Coronary artery (tissue), 2 donors: Measurements from ENCODE around the gene RHBDD1.

Experiments
- DNase-seq: peaks from one replicate; pipeline ENCODE4 v3.0.0-alpha.2; 2017; ENCODE audit warnings: low spot score
- H3K27ac ChIP-seq, 2 donors: fragments of 200-600 bp; sonication (generic); one replicate each; pipeline ENCODE4 v1.5.1; 2016 to 2019
- H3K4me3 ChIP-seq: fragments of 200-600 bp; sonication (generic); 2 replicates; pipeline ENCODE4 v1.5.1; 2016; ENCODE audit warnings: mild to moderate bottlenecking, moderate library complexity
- CTCF ChIP-seq: fragments of 200-600 bp; sonication (generic); IDR thresholded peaks from one replicate; pipeline ENCODE4 v1.5.1; 2019; ENCODE audit warnings: antibody characterized with exemption

The RHBDD1 gene

GRCh38 chr2:226885769-226886435, 50.0 kb downstream of the RHBDD1 start:
- no peak for TF ChIP-seq CTCF
- H3K27ac ChIP-seq = no peak overlapping the region
- no peak for DNase-seq
- H3K4me3 ChIP-seq = no peak overlapping the region

- no peak for DNase-seq
- Histone ChIP-seq H3K4me3 (no peak overlapping the region), H3K27ac (no peak overlapping the region)
- TF ChIP-seq CTCF = no peak
These were observed 52.1 kb downstream of the RHBDD1 start for GRCh38 chr2:226887940-226888339.

- Histone ChIP-seq H3K27ac (no peak overlapping the region), H3K4me3 (no peak overlapping the region)
- no peak for TF ChIP-seq CTCF
- no peak for DNase-seq
These were observed 52.6 kb downstream of the RHBDD1 start for GRCh38 chr2:226888378-226888965.

- H3K27ac ChIP-seq = no peak overlapping the region
- no peak for TF ChIP-seq CTCF
- DNase-seq = no peak
- H3K4me3 ChIP-seq = no peak overlapping the region
These were observed 53.1 kb downstream of the RHBDD1 start for GRCh38 chr2:226888971-226889370.

GRCh38 chr2:226890286-226890685, 54.4 kb downstream of the RHBDD1 start:
- TF ChIP-seq CTCF = no peak
- DNase-seq = no peak
- Histone ChIP-seq H3K4me3 (no peak overlapping the region), H3K27ac (no peak overlapping the region)

GRCh38 chr2:226891780-226892590, 56.1 kb downstream of the RHBDD1 start:
- H3K27ac ChIP-seq = no peak overlapping the region

More at GRCh38 chr2:226891780-226892590, 56.1 kb downstream of the RHBDD1 start:
- DNase-seq = no peak
- TF ChIP-seq CTCF = no peak
- no peak overlapping the region for H3K4me3 ChIP-seq
